GM12891 (cell line): ENCODE measurements around the gene CX3CL1.

Experiments
- PAX5 ChIP-seq: IDR thresholded peaks from 2 replicates; pipeline ENCODE4 v1.6.1; 2011; ENCODE audit warnings: low read length, moderate library complexity, mild to moderate bottlenecking; ENCODE audit not compliant: insufficient read depth, severe bottlenecking
- POLR2A ChIP-seq: IDR thresholded peaks from 2 replicates; pipeline ENCODE4 v1.6.1; 2011; ENCODE audit warnings: low read depth, low read length, control low read depth
- POLR2AphosphoS5 ChIP-seq: IDR thresholded peaks from 2 replicates; pipeline ENCODE4 v1.6.1; 2011; ENCODE audit warnings: low read depth, low read length, control low read depth
- POU2F2 ChIP-seq: IDR thresholded peaks from 2 replicates; pipeline ENCODE4 v1.6.1; 2011; ENCODE audit warnings: low read depth, mild to moderate bottlenecking, control low read depth, low read length, moderate library complexity
- TAF1 ChIP-seq: IDR thresholded peaks from 2 replicates; pipeline ENCODE4 v1.6.1; 2011; ENCODE audit warnings: low read depth, low read length, control low read depth

- TF ChIP-seq PAX5 (no peak), POLR2A (no peak), TAF1 (no peak), POLR2AphosphoS5 (no peak), POU2F2 (no peak)
Observed at GRCh38 chr16:57411362-57411976, 39.2 kb downstream of the CX3CL1 start.
